ENCODE results near the gene MAGI3. TPM values are rescaled to one million over a fixed set of nuclear protein-coding genes. Genes with fewer than 3 reads are reported as not detected.
"Not testable (repeated sequence)": the region's sequence is repeated elsewhere in the genome, so short reads cannot be mapped to it uniquely, and the experiment has no call there.

Gene MAGI3
- total RNA-seq, 1 donor from 2014 or later, result 18.6 TPM

DNA sequence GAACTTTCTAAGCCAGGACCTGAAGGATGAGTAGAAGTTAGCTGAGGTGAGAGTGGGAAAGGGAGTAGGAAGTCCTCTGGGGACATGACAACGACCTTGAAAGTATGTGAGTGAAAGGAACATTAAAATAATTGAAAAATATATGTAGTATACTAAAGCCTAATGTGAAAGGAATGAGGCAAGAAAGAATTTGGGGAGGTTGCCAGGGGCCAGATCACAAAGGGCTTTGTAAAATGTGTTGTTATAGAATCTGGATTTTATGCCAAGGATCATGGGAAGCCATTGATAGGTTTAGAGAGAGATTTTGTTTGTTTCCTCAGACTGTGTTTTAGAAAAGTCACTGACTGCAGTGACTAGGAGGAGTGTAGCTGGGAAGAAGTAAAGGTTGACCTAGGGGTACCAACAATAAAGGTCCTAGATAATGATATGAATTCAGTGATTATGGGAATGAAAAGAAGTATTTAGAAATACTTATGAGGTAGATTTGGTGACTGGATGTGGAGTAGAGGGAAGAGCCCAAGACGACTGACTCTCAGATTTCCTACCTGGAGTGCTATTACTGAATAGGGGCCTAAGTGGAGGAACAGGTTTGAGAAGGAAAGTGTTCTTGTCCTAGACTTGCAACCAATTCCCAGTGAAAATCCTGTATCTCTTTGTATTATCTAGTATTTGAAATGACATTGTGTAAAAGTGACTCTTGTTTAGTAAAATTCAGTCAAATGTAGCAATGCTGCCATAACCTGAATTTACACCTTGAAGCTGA lies 189.1 kb downstream of the MAGI3 start:
- DNase-seq (ENCODE audit: low spot score), result no peak

DNA sequence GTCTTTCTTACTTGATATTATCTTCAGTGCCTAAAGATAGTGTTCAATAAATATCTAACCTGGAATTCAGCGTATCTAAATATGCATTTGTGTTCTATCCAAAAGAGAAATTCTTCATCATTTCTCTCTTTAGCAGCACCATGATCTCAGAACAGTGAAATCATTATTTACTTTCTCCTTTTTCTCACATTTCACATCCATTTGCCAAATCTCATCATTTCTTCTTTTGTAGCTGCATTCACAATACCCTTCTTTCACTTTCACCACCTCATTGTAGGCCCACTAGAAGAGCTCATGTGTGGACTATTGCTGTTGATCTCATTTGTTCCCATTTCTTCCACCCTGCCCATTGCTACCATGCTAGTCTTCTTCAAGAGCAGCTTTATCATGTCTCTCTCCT lies 191.0 kb downstream of the MAGI3 start:
- no peak for DNase-seq (ENCODE audit: low spot score)

DNA sequence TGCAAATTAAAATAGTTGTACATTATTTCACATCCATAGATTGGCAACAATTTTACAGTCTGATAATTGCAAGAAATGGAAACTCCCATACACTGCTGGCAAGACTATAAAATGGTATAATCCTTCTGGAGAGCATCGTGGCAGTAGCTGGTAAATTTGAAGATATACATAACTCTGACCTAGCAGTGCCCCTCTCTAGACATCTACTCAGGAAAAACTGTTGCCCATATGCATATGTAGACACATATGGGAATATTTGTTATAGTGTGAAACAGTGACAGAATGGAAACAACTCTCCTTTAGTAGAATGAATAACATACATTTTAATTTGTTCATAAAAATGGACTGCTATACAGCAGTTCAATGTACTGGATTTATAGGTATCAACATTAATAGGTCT lies 191.8 kb downstream of the MAGI3 start:
- DNase-seq (ENCODE audit: low spot score), result no peak

DNA sequence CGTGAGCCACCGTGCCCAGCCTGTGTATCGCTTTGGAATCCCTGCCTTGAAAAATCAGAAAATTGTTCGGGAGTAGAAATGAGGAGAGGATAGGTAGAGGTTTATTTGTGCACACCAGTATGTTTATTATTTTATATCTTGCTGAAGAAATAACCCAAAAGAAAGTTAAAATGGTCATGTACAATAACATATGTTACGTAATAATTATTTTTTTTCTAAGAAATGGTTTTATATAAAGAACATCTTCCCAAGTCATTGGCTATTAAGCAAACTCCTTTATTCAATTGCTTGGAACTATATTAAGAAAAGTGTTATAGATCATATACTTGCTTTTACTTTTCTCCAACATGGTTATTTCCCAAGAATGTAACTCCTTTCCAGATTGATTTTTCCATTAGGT lies 197.2 kb downstream of the MAGI3 start:
- DNase-seq (ENCODE audit: low spot score), result no peak

DNA sequence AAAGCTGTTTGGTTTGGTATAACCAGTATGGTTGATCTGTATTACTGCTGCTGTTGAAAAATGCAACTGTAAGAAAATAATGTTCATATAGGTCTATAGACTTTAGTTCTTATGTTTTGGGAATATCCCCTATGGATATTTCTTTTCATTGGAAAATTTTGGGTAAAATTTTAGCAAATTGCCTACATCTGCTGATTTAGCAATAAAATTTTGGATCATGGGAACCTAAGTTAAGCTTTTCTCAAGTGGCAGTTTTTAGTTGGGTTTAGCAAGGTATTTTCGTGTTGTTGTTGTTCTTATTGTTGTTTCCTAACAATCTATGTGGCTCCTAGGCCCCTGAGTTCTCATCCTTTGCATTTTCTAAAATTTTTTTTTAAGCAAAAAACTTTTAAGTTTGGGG lies 201.9 kb downstream of the MAGI3 start:
- DNase-seq (ENCODE audit: low spot score), result no peak

DNA sequence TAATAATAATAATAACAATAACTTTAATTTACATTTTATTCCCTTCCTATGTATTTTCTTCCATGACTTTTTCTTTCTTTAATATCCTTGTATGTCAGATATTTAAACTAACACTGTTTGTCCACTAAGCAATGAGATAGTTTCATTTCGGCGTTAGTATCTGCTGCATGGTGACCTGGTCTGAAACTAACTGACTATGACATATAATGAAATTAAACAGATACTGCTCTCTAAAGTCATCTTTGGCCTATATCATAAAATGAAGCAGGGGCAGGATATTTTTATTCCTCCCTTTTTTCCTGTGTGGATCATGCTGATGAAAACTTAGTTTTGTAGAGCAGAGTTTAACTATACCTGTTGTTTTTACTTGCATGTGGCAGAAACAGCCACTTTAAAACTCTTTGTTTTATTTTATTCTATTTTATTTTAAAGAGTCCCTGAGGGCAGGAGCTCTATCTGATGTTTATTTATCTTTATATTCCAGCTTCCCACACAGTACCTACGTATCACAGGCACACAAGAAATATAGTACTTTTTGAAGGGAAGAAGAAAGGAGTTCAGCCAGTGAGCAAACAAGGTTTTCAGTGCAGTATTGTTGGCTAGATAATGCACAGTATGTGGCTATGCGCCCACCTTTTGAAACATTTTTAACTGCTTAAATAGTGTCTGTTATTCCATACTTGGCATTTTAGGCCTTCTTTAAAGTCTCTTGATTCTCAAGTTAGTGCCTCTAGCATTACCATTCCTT lies 203.4 kb downstream of the MAGI3 start:
- no peak for DNase-seq (ENCODE audit: low spot score)

DNA sequence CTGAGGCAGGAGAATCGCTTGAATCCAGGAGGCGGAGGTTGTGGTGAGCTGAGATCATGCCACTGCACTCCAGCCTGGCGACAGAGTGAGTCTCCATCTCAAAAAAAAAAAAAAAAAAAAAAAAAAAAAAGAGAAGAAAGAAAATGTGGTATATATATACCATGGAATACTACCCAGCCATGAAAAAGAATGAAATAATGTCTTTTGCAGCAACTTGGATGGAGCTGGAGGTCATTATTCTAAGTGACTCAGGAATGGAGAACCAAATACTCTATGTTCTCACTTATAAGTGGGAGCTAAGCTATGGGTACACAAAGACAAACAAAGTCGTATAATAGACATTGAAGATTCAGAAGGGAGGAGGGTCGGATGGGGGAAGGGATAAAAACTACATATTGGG lies 214.2 kb downstream of the MAGI3 start:
- DNase-seq (ENCODE audit: low spot score), result not testable (repeated sequence)

DNA sequence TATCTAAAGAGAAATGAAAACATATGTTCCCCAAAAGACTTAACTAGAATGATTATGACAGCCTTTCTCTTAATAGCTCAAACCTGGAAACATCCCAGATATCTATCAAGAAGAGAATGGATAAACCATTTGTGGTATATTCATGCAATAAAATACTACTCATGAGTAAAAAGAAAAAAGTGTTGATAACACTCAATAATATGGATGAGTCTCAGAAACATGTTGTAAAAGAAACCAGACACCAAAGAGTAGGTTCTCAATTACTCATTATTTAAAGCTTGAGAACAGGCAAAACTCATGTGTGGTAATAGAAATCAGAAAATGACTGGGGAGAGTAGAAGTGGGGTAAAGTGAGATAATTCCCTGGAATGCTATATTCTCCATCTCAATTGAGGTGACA lies 214.8 kb downstream of the MAGI3 start:
- no peak for DNase-seq (ENCODE audit: low spot score)

DNA sequence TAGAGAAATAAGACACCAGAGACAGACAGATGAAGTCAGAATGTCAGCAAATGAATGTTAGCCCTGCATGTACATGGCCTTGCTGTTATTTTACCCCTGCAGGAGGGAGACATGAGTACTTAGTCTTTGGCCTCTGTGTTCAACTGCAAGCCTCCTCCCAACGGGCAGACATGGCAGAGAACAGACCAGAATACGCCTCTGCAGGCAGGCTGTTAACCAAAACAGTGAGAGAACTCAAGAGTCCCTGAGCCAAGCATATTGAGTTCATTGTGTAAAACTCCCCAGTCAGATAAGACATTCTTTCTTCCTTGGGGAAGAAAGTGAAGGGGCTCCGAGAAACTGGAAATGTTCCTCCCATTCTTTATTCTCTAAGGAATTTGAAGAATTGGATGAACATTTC lies 218.1 kb downstream of the MAGI3 start:
- DNase-seq (ENCODE audit: low spot score), result no peak

DNA sequence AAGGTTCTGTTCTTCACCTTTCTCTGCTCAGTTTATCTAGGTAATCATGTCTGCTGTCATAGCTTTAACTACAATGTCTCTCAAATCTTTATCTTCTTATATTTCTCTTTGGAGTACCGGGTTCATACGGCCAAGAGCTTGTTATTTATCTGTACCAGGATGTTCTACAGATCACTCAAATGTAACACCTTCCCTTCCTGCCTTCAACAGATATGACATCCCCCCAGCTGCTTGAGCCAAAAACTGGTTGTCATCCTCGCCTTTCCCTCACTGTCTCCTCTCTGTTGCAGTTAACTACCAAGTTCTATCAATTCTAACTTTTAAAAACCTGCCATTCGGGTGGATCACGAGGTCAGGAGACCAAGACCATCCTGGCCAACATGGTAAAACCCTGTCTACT lies 220.1 kb downstream of the MAGI3 start:
- DNase-seq (ENCODE audit: low spot score), result no peak

DNA sequence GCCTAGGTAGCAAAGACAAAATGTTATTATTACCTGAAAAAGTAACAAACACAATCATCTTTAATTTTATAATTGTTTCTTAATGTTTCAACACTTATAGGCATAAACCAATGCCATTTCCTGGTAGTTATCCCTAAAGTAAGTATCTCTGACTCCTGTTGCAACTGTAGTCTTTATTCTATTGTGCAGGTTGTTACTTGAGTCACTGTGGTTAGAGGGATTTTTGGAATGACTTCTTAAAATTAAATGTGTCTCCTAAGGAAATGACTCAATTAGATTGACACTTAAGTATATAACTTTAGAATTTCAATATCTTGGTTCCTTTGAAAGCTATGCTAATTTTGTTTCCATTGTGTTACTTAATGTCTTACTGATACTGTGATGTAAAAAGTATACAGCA lies 225.1 kb downstream of the MAGI3 start:
- DNase-seq (ENCODE audit: low spot score), result no peak

DNA sequence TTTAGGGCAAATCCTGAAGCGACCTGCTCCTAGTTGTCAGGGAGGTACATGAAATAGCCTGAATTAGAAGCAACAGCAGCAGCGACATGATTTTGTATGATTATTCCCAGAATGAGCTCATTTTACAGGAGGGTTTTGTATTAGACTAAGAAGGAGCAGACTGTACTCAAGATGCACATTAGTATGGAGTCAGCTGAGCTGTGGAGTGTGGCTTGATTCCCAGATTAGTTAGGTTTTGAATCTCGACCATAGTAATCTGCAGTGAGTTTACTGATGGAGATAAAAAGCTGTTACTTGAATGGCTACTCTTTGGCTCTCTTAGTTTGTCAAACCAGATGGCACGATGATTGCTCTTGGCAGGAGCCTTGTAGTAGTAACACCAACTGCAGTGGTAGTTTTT lies 225.8 kb downstream of the MAGI3 start:
- DNase-seq (ENCODE audit: low spot score), result no peak

DNA sequence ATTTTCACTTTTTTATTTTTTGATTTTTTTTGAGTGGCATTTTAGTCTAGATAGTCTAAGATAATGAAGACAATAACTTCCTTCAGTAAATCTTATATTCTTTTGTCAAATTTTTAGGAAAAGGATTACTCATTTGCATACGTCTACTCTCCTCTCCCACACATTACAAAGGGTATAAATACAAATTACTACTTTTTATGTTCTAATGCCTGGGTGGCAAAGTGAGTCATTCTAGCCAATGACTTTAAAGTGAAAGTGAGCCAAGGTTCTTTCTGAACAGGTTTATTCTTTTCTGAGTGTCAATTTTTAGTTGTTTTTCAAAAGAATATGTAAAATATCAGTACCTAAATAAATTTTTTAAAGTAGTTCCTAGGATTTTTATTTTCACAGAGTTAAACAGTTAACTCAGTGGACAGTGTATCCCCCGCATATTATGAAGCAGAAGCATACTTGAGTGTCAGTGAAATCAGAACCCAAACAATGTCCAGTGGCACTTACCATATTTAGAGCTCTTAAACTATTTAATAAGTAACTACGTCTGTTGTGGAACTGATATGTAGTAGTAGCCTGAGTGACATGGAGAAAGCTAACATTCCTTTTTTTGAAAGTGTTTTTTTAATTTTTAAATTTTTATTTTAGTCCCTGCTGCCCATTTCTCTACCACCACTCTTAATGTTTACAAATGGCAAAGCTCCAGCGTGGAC lies 227.3 kb downstream of the MAGI3 start:
- DNase-seq (ENCODE audit: low spot score), result no peak

DNA sequence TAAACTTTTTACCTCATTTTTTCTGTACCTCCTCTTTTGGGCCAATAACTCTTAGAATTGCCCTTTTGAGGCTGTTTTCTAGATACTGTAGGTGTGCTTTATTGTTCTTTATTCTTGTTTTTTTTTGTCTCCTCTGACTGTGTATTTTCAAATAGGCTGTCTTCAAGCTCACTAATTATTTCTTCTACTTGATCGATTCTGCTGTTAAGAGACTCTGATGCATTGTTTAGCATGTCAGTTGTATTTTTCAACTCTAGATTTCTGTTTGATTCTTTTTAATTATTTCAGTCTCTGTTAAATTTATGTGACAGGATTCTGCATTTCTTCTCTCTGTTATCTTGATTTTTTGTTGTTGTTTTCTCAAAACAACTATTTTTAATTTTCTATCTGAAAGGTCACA lies 238.7 kb downstream of the MAGI3 start:
- no peak for DNase-seq (ENCODE audit: low spot score)

DNA sequence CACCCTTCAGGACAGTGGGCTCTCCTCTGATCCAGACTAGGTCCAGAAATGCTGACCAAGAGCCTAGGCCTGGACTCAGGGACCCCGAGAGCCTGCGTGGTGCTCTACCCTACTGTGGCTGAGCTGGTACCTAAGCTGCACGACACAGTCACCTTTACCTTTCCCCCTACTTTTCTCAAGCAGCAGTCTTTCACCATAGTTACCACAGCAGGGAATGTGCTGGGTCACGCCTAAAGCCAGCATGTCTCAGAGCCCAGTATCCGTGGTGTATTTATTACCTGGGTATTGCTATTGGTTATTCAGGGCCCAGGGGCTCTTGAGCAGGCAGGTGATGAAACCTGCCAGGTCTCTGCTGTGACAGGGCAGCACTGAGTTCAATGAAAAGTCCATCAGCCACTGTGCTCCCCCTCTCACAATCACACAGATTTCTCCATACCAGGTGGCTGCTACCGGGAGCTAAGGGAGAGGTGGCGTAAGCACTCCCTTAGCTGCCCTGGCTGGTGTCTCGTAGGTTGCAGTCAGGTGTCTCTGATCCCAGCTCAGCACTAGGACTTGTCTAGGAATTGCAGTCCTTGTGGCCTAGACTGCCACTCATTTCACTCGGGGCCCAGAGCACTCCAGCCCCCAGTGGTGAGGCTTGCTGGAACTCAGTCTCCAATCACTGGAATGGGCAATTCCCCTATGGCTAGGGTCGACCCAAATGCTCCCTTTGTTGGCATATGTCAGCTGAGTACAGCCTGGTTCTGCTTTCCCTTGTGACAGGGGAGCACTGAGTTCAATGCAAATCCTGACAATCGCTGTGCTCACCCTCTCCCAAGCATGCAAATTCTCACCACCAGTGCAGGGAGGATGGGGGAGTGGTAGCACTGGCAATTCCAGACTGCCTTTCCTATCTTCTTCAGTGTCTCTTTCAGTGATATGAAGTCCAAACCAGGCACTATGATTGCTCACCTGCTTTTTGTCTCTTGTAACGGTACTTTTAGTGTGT lies 240.3 kb downstream of the MAGI3 start:
- no peak for DNase-seq (ENCODE audit: low spot score)

DNA sequence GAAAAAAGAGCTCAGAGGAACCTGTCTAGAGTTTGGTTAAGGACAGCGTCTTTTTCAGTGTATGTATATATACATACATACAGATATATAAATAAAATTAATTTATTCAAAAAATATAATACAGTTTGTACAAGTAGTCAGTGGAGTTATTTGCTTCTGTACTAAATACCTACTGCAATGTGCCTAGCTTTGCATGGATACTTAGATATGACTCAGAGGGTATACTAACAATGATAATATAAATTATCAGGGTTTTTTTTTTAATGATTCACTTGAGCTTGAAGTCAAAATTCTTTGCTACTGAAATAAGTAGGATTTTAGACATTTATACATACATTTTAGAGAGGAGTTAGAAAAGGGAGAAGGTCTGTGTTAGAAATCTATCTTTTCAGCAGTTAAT lies 251.1 kb downstream of the MAGI3 start:
- no peak for DNase-seq (ENCODE audit: low spot score)

DNA sequence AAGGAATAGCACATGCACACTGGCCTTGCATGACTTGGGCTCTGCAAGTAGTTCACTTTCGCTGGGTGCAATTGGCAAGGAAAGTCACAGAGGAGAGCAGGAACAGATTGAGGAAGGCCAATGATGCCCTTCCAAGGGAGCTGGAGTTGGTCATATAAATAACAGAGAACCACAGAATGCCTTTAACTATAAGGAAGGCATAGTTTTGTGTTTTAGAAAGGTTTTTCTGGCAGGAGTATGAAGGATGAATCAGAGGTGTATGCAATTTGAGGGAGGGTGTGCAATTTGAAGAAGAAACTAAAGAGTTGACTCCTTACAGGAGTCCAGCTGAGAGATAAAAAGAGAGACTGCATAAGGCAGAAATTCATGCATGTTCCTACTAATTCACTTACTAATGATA lies 256.8 kb downstream of the MAGI3 start:
- DNase-seq (ENCODE audit: low spot score), result no peak

DNA sequence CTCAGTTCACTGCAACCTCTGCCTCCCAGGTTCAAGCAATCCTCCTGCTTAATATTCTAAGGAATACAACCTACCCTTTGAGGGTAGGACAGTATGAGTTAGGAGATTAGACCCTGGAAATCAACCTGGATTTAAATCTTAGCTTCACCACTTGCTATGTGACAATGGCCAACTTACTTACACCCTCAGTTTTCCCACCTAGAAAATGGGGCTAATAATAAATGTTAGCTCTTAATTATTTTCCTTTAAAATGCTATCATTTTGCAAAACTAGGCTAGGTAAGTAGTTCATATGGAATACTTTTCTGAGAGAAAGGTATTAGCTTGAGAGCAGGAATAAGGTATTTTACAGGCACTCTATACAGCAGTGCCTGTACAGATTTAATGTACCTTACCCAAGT lies 258.2 kb downstream of the MAGI3 start:
- no peak for DNase-seq (ENCODE audit: low spot score)

DNA sequence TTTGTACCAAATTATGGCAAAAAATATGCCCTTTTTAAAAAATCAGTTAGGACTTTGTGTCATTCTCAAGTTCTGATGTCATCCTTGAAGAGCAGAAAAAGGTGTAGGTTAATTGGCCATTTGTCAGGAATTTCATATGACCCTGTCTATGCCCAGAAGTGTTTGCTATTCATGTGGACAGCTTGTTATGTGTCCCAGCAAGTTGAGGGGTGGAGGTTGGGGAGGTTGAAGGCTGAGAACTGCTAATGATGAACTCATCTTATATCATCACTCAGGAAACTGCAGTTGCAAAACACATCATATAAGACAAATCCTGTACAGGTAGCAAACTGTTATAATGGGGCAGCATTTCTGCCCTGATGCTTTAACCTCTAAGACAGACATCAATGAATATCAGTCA lies 262.5 kb downstream of the MAGI3 start:
- no peak for DNase-seq (ENCODE audit: low spot score)

DNA sequence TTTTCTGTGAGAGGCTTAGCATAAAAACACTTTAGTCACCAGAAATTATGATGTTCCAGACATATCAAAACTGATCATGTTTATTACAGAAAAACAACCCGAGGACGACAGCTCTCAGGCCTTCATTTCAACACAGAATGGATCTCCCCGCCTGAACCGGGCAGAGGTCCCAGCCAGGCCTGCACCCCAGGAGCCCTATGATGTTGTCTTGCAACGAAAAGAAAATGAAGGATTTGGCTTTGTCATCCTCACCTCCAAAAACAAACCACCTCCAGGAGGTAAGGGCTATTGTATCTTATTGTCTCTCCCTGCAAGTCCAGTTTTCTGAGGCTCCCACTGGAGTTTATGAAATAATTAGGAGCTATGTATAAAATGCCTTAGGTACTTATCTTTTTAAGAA lies 263.4 kb downstream of the MAGI3 start:
- DNase-seq (ENCODE audit: low spot score), result no peak

DNA sequence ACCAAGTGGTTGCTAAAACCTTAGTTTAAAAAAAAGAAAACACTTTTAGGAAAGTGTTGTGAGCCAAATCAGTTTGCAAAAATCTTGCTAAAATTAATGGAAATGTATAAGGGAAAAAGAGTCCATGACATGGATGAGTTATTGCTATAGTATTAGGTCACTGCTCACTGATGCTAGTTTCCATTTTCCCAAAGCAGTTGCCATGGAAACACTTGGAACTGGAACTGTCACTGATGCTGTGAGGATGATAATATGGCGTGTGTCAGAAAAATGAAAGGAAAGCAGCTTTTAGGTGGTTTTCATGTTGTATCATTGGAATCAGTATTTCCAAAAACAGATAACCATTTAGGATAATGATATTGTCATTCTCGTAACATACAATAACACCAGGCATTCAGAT lies 264.6 kb downstream of the MAGI3 start:
- no peak for DNase-seq (ENCODE audit: low spot score)

DNA sequence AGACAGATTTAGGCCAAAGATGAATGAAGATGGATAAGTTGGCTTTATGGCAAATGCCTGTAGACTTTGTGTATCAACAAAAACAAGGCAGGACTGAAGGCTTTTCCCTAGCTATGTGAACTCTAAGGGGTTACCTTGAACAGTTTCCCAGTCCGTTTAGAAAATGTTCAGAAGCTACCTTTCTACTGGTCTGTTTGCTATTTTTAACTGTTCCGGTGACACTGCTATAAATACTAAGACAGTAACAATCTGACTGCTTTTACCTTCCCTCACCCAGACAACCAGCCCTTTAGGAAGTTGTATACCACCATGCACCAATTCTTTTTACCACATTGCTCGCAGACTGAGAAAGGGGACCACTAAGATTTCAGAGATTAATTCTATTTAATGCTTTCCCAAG lies 266.8 kb downstream of the MAGI3 start:
- no peak for DNase-seq (ENCODE audit: low spot score)
